22Rv1 (cell line): ENCODE data around the gene C1QL3.

Experiments
- CTCF ChIP-seq: fragments of 450-650 bp; IDR thresholded peaks from 2 replicates; pipeline ENCODE4 v1.5.1; 2017; ENCODE audit warnings: mild to moderate bottlenecking
- ZFX ChIP-seq: fragments of 450-650 bp; IDR thresholded peaks from 2 replicates; pipeline ENCODE4 v1.6.1; 2017; ENCODE audit warnings: antibody characterized with exemption, borderline replicate concordance

- TF ChIP-seq ZFX (no peak), CTCF (no peak)
These were observed 22.4 kb upstream of the C1QL3 start for GRCh38 chr10:16544099-16544498.
